H9 (cell line): ENCODE measurements around the gene ADTRP. TPM values are rescaled to one million over a fixed set of nuclear protein-coding genes. Genes with fewer than 3 reads are reported as not detected.

Experiments
- DNase-seq: peaks from one replicate; pipeline ENCODE4 v3.0.0-alpha.2; 2017
- H2AFZ ChIP-seq: one replicate; pipeline ENCODE4 v1.6.1; 2013; ENCODE audit warnings: mild to moderate bottlenecking, low read length, control low read depth, moderate library complexity
- H2AK5ac ChIP-seq: 2 replicates; pipeline ENCODE4 v1.6.1; 2013; ENCODE audit warnings: low read length, control low read depth, mixed read lengths; ENCODE audit not compliant: insufficient read length
- H2BK120ac ChIP-seq: one replicate; pipeline ENCODE4 v1.6.1; 2013; ENCODE audit warnings: low read depth, mild to moderate bottlenecking, low read length, control low read depth, inconsistent platforms; ENCODE audit not compliant: poor library complexity, severe bottlenecking
- H2BK12ac ChIP-seq: 2 replicates; pipeline ENCODE4 v1.6.1; 2013; ENCODE audit warnings: low read length, control low read depth, mixed read lengths, low read depth; ENCODE audit not compliant: insufficient read length
- H2BK15ac ChIP-seq: 2 replicates; pipeline ENCODE4 v1.6.1; 2013; ENCODE audit warnings: low read depth, low read length, control low read depth
- H2BK20ac ChIP-seq: one replicate; pipeline ENCODE4 v1.6.1; 2013; ENCODE audit warnings: low read depth, mild to moderate bottlenecking, low read length, control low read depth, inconsistent platforms; ENCODE audit not compliant: poor library complexity, severe bottlenecking
- H2BK5ac ChIP-seq: 2 replicates; pipeline ENCODE4 v1.6.1; 2013; ENCODE audit warnings: low read length, control low read depth, mixed read lengths; ENCODE audit not compliant: insufficient read length
- H3K14ac ChIP-seq: 2 replicates; pipeline ENCODE4 v1.6.1; 2013; ENCODE audit warnings: low read length, control low read depth; ENCODE audit not compliant: insufficient read depth
- H3K18ac ChIP-seq: 2 replicates; pipeline ENCODE4 v1.6.1; 2013; ENCODE audit warnings: low read depth, mild to moderate bottlenecking, mixed read lengths, low read length, control low read depth; ENCODE audit not compliant: insufficient read length
- H3K23ac ChIP-seq: 2 replicates; pipeline ENCODE4 v1.6.1; 2013; ENCODE audit warnings: low read length, control low read depth, mixed read lengths, low read depth; ENCODE audit not compliant: insufficient read length
- H3K23me2 ChIP-seq: 2 replicates; pipeline ENCODE4 v1.6.1; 2013; ENCODE audit warnings: low read depth, mild to moderate bottlenecking, mixed read lengths, low read length, control low read depth; ENCODE audit not compliant: insufficient read length, poor library complexity, severe bottlenecking
- H3K27ac ChIP-seq: 2 replicates; pipeline ENCODE4 v1.5.1; 2013; ENCODE audit warnings: low read length, control low read depth, mixed read lengths, low read depth; ENCODE audit not compliant: insufficient read length
- H3K27me3 ChIP-seq: 2 replicates; pipeline ENCODE4 v1.6.1; 2013; ENCODE audit warnings: low read length, control low read depth, inconsistent platforms; ENCODE audit not compliant: insufficient read depth
- H3K4ac ChIP-seq: 2 replicates; pipeline ENCODE4 v1.6.1; 2013; ENCODE audit warnings: low read depth, mild to moderate bottlenecking, control low read depth, inconsistent platforms, low read length, moderate library complexity
- H3K4me1 ChIP-seq: 2 replicates; pipeline ENCODE4 v1.6.1; 2013; ENCODE audit warnings: low read length, control low read depth, inconsistent platforms; ENCODE audit not compliant: insufficient read depth
- H3K4me2 ChIP-seq: 2 replicates; pipeline ENCODE4 v1.6.1; 2013; ENCODE audit warnings: low read length, control low read depth, mixed read lengths; ENCODE audit not compliant: insufficient read length, insufficient read depth
- H3K56ac ChIP-seq: 2 replicates; pipeline ENCODE4 v1.6.1; 2013; ENCODE audit warnings: low read depth, mild to moderate bottlenecking, mixed read lengths, low read length, control low read depth; ENCODE audit not compliant: insufficient read length
- H3K79me1 ChIP-seq: 2 replicates; pipeline ENCODE4 v1.6.1; 2013; ENCODE audit warnings: low read depth, mild to moderate bottlenecking, moderate library complexity, low read length, control low read depth, inconsistent platforms; ENCODE audit not compliant: insufficient read depth, poor library complexity, severe bottlenecking
- H3K79me2 ChIP-seq: 2 replicates; pipeline ENCODE4 v1.6.1; 2013; ENCODE audit warnings: low read length, control low read depth, inconsistent platforms; ENCODE audit not compliant: insufficient read depth
- H3K9ac ChIP-seq: 2 replicates; pipeline ENCODE4 v1.6.1; 2013; ENCODE audit warnings: low read length, control low read depth, mixed read lengths; ENCODE audit not compliant: insufficient read length; ENCODE audit errors: extremely low read depth
- H3K9me3 ChIP-seq: one replicate; pipeline ENCODE4 v1.6.1; 2013; ENCODE audit warnings: low read depth, low read length, inconsistent platforms; ENCODE audit not compliant: control insufficient read depth
- H3T11ph ChIP-seq: one replicate; pipeline ENCODE4 v1.6.1; 2013; ENCODE audit warnings: mild to moderate bottlenecking, low read length, control low read depth, inconsistent platforms
- H4K20me1 ChIP-seq: one replicate; pipeline ENCODE4 v1.6.1; 2013; ENCODE audit not compliant: control insufficient read depth, insufficient read length, insufficient read depth
- H4K5ac ChIP-seq: 2 replicates; pipeline ENCODE4 v1.6.1; 2013; ENCODE audit warnings: low read depth, mild to moderate bottlenecking, mixed read lengths, low read length, control low read depth; ENCODE audit not compliant: insufficient read length
- H4K8ac ChIP-seq: replicated peaks from 2 replicates; pipeline ENCODE4 v1.6.1; 2013; ENCODE audit warnings: low read length, control low read depth, mixed read lengths, low read depth; ENCODE audit not compliant: insufficient read length
- H4K91ac ChIP-seq: 2 replicates; pipeline ENCODE4 v1.6.1; 2013; ENCODE audit warnings: low read depth, mild to moderate bottlenecking, moderate library complexity, mixed read lengths, low read length, control low read depth; ENCODE audit not compliant: insufficient read length
- H3K27ac Mint-ChIP-seq, 3 experiments: 2 replicates in 2 of 3; 3 replicates in 1 of 3; pipeline ENCODE4 v1.8.0; 2020 to 2021; ENCODE audit warnings: mixed read lengths in 3 of 3, mild to moderate bottlenecking in 1 of 3, moderate library complexity in 1 of 3
- H3K27me3 Mint-ChIP-seq: 2 replicates; pipeline ENCODE4 v1.8.0; 2021; ENCODE audit warnings: low read depth, mild to moderate bottlenecking, moderate library complexity, mixed read lengths
- H3K36me3 Mint-ChIP-seq, 3 experiments: 2 replicates in 2 of 3; 3 replicates in 1 of 3; pipeline ENCODE4 v1.8.0; 2020 to 2021; ENCODE audit warnings: low read depth in 3 of 3, mixed read lengths in 3 of 3; ENCODE audit not compliant: insufficient read depth in 1 of 3
- H3K4me1 Mint-ChIP-seq, 2 experiments: 2 replicates each; pipeline ENCODE4 v1.8.0; 2020; ENCODE audit warnings: mixed read lengths in 2 of 2
- H3K4me3 Mint-ChIP-seq, 2 experiments: 2 replicates in 1 of 2; 3 replicates in 1 of 2; pipeline ENCODE4 v1.8.0; 2020 to 2021; ENCODE audit warnings: mild to moderate bottlenecking in 2 of 2, mixed read lengths in 2 of 2, moderate library complexity in 1 of 2
- H3K9me3 Mint-ChIP-seq, 2 experiments: 2 replicates in 1 of 2; 3 replicates in 1 of 2; pipeline ENCODE4 v1.8.0; 2020; ENCODE audit warnings: mild to moderate bottlenecking in 2 of 2, mixed read lengths in 2 of 2, moderate library complexity in 1 of 2
- whole genome bisulfite sequencing: extraction: QIAGEN DNeasy Blood & Tissue Kit; methylation state at CpG from one replicate; pipeline ENCODE4 v1.1.7; 2013; ENCODE audit warnings: missing lambda C conversion rate, low lambda C conversion rate, mixed read lengths; ENCODE audit not compliant: insufficient read length; ENCODE audit errors: extremely low coverage; 5-methylcytosine and 5-hydroxymethylcytosine counted together
- total RNA-seq: library from RNA; stranded (reverse); gene quantifications from 2 replicates; pipeline ENCODE4 v1.2.1, GENCODE V29; 2021
- TF ChIP-seq, protein P1 (sequence below): fragments of 200-600 bp; sonication (generic); conservative IDR thresholded peaks from 3 replicates; pipeline ENCODE4 v1.8.0; 2021; ENCODE audit warnings: antibody characterized with exemption, mild to moderate bottlenecking

The ADTRP gene
- total RNA-seq, 1 experiment from 2014 or later: not detected

DNA sequence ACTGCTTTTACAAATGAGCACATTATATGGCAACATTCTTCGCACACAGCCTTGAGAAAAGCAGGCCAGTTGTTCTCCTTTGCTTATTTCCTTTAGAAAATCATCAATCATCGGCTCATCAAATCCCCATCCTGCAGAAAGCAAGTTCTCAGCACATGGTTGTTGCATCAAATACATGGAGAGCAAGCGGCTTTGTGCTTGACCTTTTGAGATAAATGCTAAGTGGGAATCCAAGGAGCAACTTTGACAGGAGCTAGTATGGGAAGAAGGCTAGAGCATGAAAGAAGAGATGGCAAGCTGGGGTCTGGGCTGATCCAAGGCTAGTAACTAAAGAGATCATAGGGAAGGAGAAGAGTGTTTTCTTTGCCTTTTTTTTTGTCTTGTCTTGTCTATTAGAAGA, 43.2 kb upstream of the ADTRP start:
- no peak overlapping the region for H2BK120ac ChIP-seq
- no peaks in the 10 kb centered on the region for H4K20me1 ChIP-seq
- H2AK5ac ChIP-seq: no peak overlapping the region
- Mint-ChIP-seq H3K4me1 (no peaks in the 10 kb centered on the region), H3K27ac (no peak overlapping the region), H3K27me3 (no peaks in the 10 kb centered on the region; the same call in 1 of the 2 replicates), H3K4me3 (no peak overlapping the region), H3K36me3 (no peaks in the 10 kb centered on the region; a peak in 1 of 7 replicates), H3K9me3 (peaks cover 0 to 4% of the 10 kb centered on the region in 2 experiments; a peak in 2 of 5 replicates)
- no peak overlapping the region for H4K5ac ChIP-seq
- no CpG with 5 or more reads among the region's 3 CpGs for WGBS
- no peak overlapping the region for H3K4ac ChIP-seq
- no peak overlapping the region for H3K18ac ChIP-seq
- H3K9ac ChIP-seq: no peak overlapping the region
- no peak overlapping the region for H2BK15ac ChIP-seq
- no peak overlapping the region for H3K14ac ChIP-seq
- TF ChIP-seq, protein P1, sequence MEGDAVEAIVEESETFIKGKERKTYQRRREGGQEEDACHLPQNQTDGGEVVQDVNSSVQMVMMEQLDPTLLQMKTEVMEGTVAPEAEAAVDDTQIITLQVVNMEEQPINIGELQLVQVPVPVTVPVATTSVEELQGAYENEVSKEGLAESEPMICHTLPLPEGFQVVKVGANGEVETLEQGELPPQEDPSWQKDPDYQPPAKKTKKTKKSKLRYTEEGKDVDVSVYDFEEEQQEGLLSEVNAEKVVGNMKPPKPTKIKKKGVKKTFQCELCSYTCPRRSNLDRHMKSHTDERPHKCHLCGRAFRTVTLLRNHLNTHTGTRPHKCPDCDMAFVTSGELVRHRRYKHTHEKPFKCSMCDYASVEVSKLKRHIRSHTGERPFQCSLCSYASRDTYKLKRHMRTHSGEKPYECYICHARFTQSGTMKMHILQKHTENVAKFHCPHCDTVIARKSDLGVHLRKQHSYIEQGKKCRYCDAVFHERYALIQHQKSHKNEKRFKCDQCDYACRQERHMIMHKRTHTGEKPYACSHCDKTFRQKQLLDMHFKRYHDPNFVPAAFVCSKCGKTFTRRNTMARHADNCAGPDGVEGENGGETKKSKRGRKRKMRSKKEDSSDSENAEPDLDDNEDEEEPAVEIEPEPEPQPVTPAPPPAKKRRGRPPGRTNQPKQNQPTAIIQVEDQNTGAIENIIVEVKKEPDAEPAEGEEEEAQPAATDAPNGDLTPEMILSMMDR: no peak
- H4K91ac ChIP-seq: no peak overlapping the region
- H3K79me2 ChIP-seq: no peaks in the 10 kb centered on the region
- no peak overlapping the region for H3K56ac ChIP-seq
- no peak overlapping the region for H2BK12ac ChIP-seq
- H2BK5ac ChIP-seq: no peak overlapping the region
- H3K23ac ChIP-seq: no peak overlapping the region
- no peak overlapping the region for H2AFZ ChIP-seq
- no peak overlapping the region for H3T11ph ChIP-seq
- H3K9me3 ChIP-seq: no peaks in the 10 kb centered on the region
- H3K23me2 ChIP-seq: no peaks in the 10 kb centered on the region
- H3K27me3 ChIP-seq: no peaks in the 10 kb centered on the region
- H4K8ac ChIP-seq: no peak overlapping the region
- no peak overlapping the region for H3K27ac ChIP-seq
- no peaks in the 10 kb centered on the region for H3K4me1 ChIP-seq
- no peak overlapping the region for H2BK20ac ChIP-seq
- no peak overlapping the region for H3K4me2 ChIP-seq
- H3K79me1 ChIP-seq: no peaks in the 10 kb centered on the region
- DNase-seq: no peak
